Measurements from ENCODE around the gene ASPDH.
"Not testable (repeated sequence)": the region's sequence is repeated elsewhere in the genome, so short reads cannot be mapped to it uniquely, and the experiment has no call there.

Gene ASPDH

GRCh38 chr19:50478901-50479715, 34.6 kb downstream of the ASPDH start:
- DNase-seq = peak; percentile 37
- ATAC-seq = no peak

GRCh38 chr19:50477751-50478515, 35.8 kb downstream of the ASPDH start:
- ATAC-seq (no peak), DNase-seq (no peak)

GRCh38 chr19:50476907-50477238, 36.8 kb downstream of the ASPDH start:
- ATAC-seq (no peak), DNase-seq (no peak)

GRCh38 chr19:50476224-50476906, 37.3 kb downstream of the ASPDH start, which contains the start of the genes EMC10 and GARIN5A:
Gene EMC10 (plus strand): TSS chr19:50476507. CDS start chr19:50476545, 38 bp downstream.
Gene GARIN5A (minus strand): TSS chr19:50476848. CDS start chr19:50476388, 460 bp downstream.
- peak; percentile 96 for DNase-seq
- ATAC-seq = peak; percentile 96

- no peak for DNase-seq
- no peak for ATAC-seq
These were observed 37.9 kb downstream of the ASPDH start for GRCh38 chr19:50475736-50476223.

- ATAC-seq (no peak), DNase-seq (no peak)
These were observed 38.6 kb downstream of the ASPDH start for GRCh38 chr19:50475101-50475568.

- ATAC-seq, DNase-seq: not testable (repeated sequence)
These were observed 40.4 kb downstream of the ASPDH start for GRCh38 chr19:50473336-50473735.

- ATAC-seq (no peak), DNase-seq (no peak)
These were observed 44.9 kb downstream of the ASPDH start for GRCh38 chr19:50468818-50469217.

- DNase-seq = no peak
- ATAC-seq = no peak
These were observed 46.1 kb downstream of the ASPDH start for GRCh38 chr19:50467566-50467965.

- ATAC-seq (no peak), DNase-seq (no peak)
These were observed 47.0 kb downstream of the ASPDH start for GRCh38 chr19:50466706-50467039.

GRCh38 chr19:50465986-50466705, 47.6 kb downstream of the ASPDH start:
- ATAC-seq (no peak), DNase-seq (no peak)

- ATAC-seq (no peak), DNase-seq (no peak)
These were observed 48.7 kb downstream of the ASPDH start for GRCh38 chr19:50465000-50465399.

- DNase-seq = no peak
These were observed 49.4 kb downstream of the ASPDH start for GRCh38 chr19:50464348-50464747.

GRCh38 chr19:50462970-50463369, 50.7 kb downstream of the ASPDH start:
- no peak for DNase-seq
- ATAC-seq = no peak

More at GRCh38 chr19:50464348-50464747, 49.4 kb downstream of the ASPDH start:
- no peak for ATAC-seq

Data from stimulated activated naive CD8-positive, alpha-beta T cell treated with anti-CD3 and anti-CD28 coated beads, Interleukin-15, Interleukin-2, amounts not matched to agents 100 U/mL and 50 U/mL, for 24 hours (primary cell).